ENCODE data around the gene CBX7. TPM values are rescaled to one million over a fixed set of nuclear protein-coding genes. Genes with fewer than 3 reads are reported as not detected.
A peak's percentile ranks its signal among the peaks of the same experiment; 100 is the strongest.

The CBX7 gene
- total RNA-seq, 4 donors from 2014 or later = 16.0 to 128 (median 102) TPM

DNA sequence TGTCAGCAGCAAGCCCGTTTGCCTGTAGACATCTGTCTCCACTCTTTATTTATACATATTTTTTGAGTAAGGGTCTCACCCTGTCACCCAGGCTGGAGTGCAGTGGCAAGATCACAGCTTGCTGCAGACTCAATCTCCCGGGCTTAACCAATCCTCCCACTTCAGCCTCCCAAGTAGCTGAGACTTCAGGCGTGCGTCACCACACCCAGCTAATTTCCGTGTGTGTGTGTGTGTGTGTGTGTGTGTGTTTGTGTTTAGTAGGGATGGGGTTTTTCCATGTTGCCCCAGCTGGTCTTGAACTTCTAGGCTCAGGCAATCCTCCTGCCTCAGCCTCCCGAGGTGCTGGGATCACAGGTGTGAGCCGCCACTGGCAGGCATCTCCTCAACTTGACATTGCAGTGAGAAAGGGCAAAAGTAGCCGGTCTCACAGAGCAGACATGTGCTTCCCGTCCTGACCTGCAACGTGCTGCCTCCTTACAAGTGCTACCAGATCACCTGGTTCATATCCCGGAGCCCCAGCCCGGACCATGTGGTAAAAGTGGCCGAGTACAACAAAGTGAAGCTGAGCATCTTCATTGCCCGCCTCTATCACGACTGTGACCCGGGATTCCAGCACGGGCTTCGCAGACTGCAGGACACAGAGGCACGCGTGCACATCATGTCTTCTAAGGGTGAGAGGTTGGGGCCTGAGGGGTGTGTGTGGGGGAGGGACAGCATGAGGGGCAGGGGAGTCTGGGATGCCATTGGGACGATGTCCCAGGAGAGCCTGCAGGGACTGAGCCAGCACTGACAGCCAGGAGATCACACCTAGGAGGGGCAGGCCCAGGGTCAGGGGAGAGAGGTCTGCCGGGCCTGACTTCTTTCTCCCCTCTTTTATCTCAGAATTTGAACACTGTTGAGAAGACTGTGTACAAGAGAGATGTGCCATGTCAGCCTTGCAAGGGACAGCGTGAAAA is 61.1 kb downstream of the CBX7 start:
- no peak for TF ChIP-seq POLR2A (IDR thresholded peaks at IDR 0.05)
- H3K9me3 ChIP-seq = no peaks in the 10 kb centered on the region
- no peaks in the 10 kb centered on the region for H3K27me3 ChIP-seq
- no peak overlapping the region for H3K27ac ChIP-seq
- no peaks in the 10 kb centered on the region for H3K4me1 ChIP-seq
- no peak overlapping the region for H3K4me3 ChIP-seq
- no peak for DNase-seq
- no peaks in the 10 kb centered on the region for H3K36me3 ChIP-seq
- intact Hi-C loops (cut with DNase I; ENCODE audit: low total_unique reads) = no loop called here

GRCh38 chr22:39090426-39091064 is 61.9 kb downstream of the CBX7 start:
- H3K4me3 ChIP-seq = no peak overlapping the region
- intact Hi-C loops (cut with DNase I; ENCODE audit: low total_unique reads) = no loop called here
- no peaks in the 10 kb centered on the region for H3K9me3 ChIP-seq
- TF ChIP-seq POLR2A (IDR thresholded peaks at IDR 0.05) (no peak), CTCF (IDR thresholded peaks at IDR 0.05) (no peak)
- H3K27me3 ChIP-seq = no peaks in the 10 kb centered on the region
- no peaks in the 10 kb centered on the region for H3K4me1 ChIP-seq
- no peak overlapping the region for H3K27ac ChIP-seq
- H3K36me3 ChIP-seq = no peaks in the 10 kb centered on the region
- DNase-seq = no peak

GRCh38 chr22:39089928-39090327 is 62.6 kb downstream of the CBX7 start:
- Histone ChIP-seq H3K4me1 (no peaks in the 10 kb centered on the region), H3K9me3 (no peaks in the 10 kb centered on the region), H3K4me3 (no peak overlapping the region), H3K27me3 (no peaks in the 10 kb centered on the region), H3K27ac (no peak overlapping the region), H3K36me3 (no peaks in the 10 kb centered on the region)
- DNase-seq = no peak
- TF ChIP-seq CTCF (IDR thresholded peaks at IDR 0.05) (no peak), POLR2A (IDR thresholded peaks at IDR 0.05) (no peak)
- intact Hi-C loops (cut with DNase I; ENCODE audit: low total_unique reads) = no loop called here

DNA sequence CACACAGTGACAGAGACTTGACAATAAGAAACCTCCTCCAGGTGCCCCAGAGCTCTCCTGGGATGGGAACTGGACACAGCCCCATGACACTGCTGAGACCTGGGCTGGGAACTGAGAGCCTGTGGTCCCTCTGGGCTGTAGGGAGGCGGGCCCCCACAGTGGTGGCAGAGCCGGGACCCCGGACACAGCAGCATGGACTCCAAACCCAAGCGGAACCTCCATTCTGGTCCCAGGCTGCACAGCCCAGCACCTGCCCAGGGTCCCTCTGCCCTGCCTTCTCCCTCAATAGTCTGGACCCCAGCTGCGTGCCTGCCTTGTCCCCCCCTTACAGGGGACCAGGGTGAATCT is 63.8 kb downstream of the CBX7 start:
- intact Hi-C loops (cut with DNase I; ENCODE audit: low total_unique reads) = no loop called here
- no peak for TF ChIP-seq CTCF (IDR thresholded peaks at IDR 0.05)
- no peak for TF ChIP-seq POLR2A (IDR thresholded peaks at IDR 0.05)
- H3K4me1 ChIP-seq = no peaks in the 10 kb centered on the region
- H3K27me3 ChIP-seq = no peaks in the 10 kb centered on the region
- no peaks in the 10 kb centered on the region for H3K9me3 ChIP-seq
- no peaks in the 10 kb centered on the region for H3K36me3 ChIP-seq
- DNase-seq = no peak
- H3K4me3 ChIP-seq = no peak overlapping the region
- no peak overlapping the region for H3K27ac ChIP-seq

- intact Hi-C loops (cut with DNase I; ENCODE audit: low total_unique reads) = no loop called here
- peak in 1 of 2 donors; percentile 34 for DNase-seq
- H3K27me3 ChIP-seq = no peaks in the 10 kb centered on the region
- H3K4me3 ChIP-seq = no peak overlapping the region
- H3K36me3 ChIP-seq = no peaks in the 10 kb centered on the region
- H3K9me3 ChIP-seq = no peaks in the 10 kb centered on the region
- H3K27ac ChIP-seq = no peak overlapping the region
- no peaks in the 10 kb centered on the region for H3K4me1 ChIP-seq
- TF ChIP-seq POLR2A (IDR thresholded peaks at IDR 0.05) (no peak), CTCF (IDR thresholded peaks at IDR 0.05) (no peak)
These were observed 64.4 kb downstream of the CBX7 start for GRCh38 chr22:39087881-39088684.
